Fibroblast of lung (primary cell): Measurements from ENCODE around the gene NOS1AP. TPM values are rescaled to one million over a fixed set of nuclear protein-coding genes. Genes with fewer than 3 reads are reported as not detected.

Source experiments
- DNase-seq, 2 donors: peaks; one replicate each; pipeline versions ENCODE4 v3.0.0 to v3.0.0-alpha.2; 2010; ENCODE audit warnings: low read depth in 2 of 2
- H2AFZ ChIP-seq: 2 replicates; pipeline ENCODE4 v1.5.1; 2012; ENCODE audit warnings: low read length, control low read depth, inconsistent platforms
- H3K27ac ChIP-seq: 2 replicates; pipeline ENCODE4 v1.5.1; 2011; ENCODE audit warnings: low read length, control low read depth; ENCODE audit not compliant: insufficient read depth
- H3K27me3 ChIP-seq: 2 replicates; pipeline ENCODE4 v1.5.1; 2011; ENCODE audit warnings: mild to moderate bottlenecking, low read length; ENCODE audit not compliant: control insufficient read depth, insufficient read depth
- H3K36me3 ChIP-seq: 2 replicates; pipeline ENCODE4 v1.5.1; 2011; ENCODE audit warnings: low read length; ENCODE audit not compliant: control insufficient read depth, insufficient read depth
- H3K4me1 ChIP-seq: 2 replicates; pipeline ENCODE4 v1.5.1; 2011; ENCODE audit warnings: low read length; ENCODE audit not compliant: control insufficient read depth, insufficient read depth; ENCODE audit errors: extremely low read depth
- H3K4me2 ChIP-seq: 2 replicates; pipeline ENCODE4 v1.5.1; 2011; ENCODE audit warnings: low read length, control low read depth; ENCODE audit not compliant: insufficient read depth; ENCODE audit errors: extremely low read depth
- H3K4me3 ChIP-seq, 4 experiments: fragments of 200-600 bp in 1 of 4; sonication (generic) in 1 of 4; replicated peaks in 1 of 4; 2 replicates each; pipeline ENCODE4 v1.5.1; 2011 to 2016; ENCODE audit warnings: low read length in 4 of 4, low read depth in 3 of 4, mild to moderate bottlenecking in 3 of 4, control low read depth in 2 of 4, inconsistent platforms in 1 of 4, mixed read lengths in 1 of 4; ENCODE audit not compliant: insufficient read depth in 1 of 4; ENCODE audit errors: control extremely low read depth in 1 of 4
- H3K79me2 ChIP-seq: 2 replicates; pipeline ENCODE4 v1.5.1; 2012; ENCODE audit warnings: mild to moderate bottlenecking, low read length, inconsistent platforms; ENCODE audit not compliant: control insufficient read depth, insufficient read depth
- H3K9ac ChIP-seq: 2 replicates; pipeline ENCODE4 v1.5.1; 2011; ENCODE audit warnings: mild to moderate bottlenecking, low read length, control low read depth; ENCODE audit not compliant: insufficient read depth
- H3K9me3 ChIP-seq: 2 replicates; pipeline ENCODE4 v1.5.1; 2012; ENCODE audit warnings: low read depth, low read length; ENCODE audit not compliant: control insufficient read depth, insufficient read depth
- H4K20me1 ChIP-seq: 2 replicates; pipeline ENCODE4 v1.5.1; 2011; ENCODE audit warnings: low read length; ENCODE audit not compliant: control insufficient read depth, insufficient read depth; ENCODE audit errors: extremely low read depth
- EZH2 ChIP-seq: IDR thresholded peaks from 2 replicates; pipeline ENCODE4 v1.5.1; 2012; ENCODE audit warnings: low read length, control low read depth, mild to moderate bottlenecking; ENCODE audit errors: missing control alignments
- polyA plus RNA-seq, 2 donors: library from polyadenylated mRNA; depleted of rRNA in 1 of 2; stranded (reverse) in 1 of 2; unstranded in 1 of 2; fragments of >200 nt; gene quantifications; 2 replicates each; pipeline ENCODE4 v1.2.1, GENCODE V29; 2011 to 2012; ENCODE audit warnings: missing spikeins in 1 of 2
- total RNA-seq: library from RNA; depleted of rRNA; stranded (reverse); fragments of >200 nt; gene quantifications from 2 replicates; pipeline ENCODE4 v1.2.1, GENCODE V29; 2014
- TF ChIP-seq, protein P1 (sequence below), 2 donors: IDR thresholded peaks in 1 of 2; conservative IDR thresholded peaks in 1 of 2; 1 replicate in 1 of 2; 2 replicates in 1 of 2; pipeline ENCODE4 v1.5.1; 2011 to 2012; ENCODE audit warnings: low read length in 2 of 2, control low read depth in 1 of 2, inconsistent platforms in 1 of 2, low read depth in 1 of 2, mild to moderate bottlenecking in 1 of 2

The NOS1AP gene
- total and polyA plus RNA-seq, 2 donors (not counting 1 experiment from before 2014, with no cell fraction given) = 0.14 to 0.17 TPM

GRCh38 chr1:162083273-162083672 lies 13.8 kb downstream of the NOS1AP start:
- H3K9ac ChIP-seq = no peak overlapping the region
- H3K4me1 ChIP-seq = no peaks in the 10 kb centered on the region
- no peak overlapping the region for H3K4me3 ChIP-seq
- peaks cover 9% of the 10 kb centered on the region for H3K27me3 ChIP-seq
- H2AFZ ChIP-seq = no peak overlapping the region
- no peaks in the 10 kb centered on the region for H3K9me3 ChIP-seq
- no peaks in the 10 kb centered on the region for H3K79me2 ChIP-seq
- DNase-seq = no peak
- no peak overlapping the region for H3K27ac ChIP-seq
- no peaks in the 10 kb centered on the region for H3K36me3 ChIP-seq
- no peaks in the 10 kb centered on the region for H4K20me1 ChIP-seq
- TF ChIP-seq EZH2 = no peak
- TF ChIP-seq, protein P1, sequence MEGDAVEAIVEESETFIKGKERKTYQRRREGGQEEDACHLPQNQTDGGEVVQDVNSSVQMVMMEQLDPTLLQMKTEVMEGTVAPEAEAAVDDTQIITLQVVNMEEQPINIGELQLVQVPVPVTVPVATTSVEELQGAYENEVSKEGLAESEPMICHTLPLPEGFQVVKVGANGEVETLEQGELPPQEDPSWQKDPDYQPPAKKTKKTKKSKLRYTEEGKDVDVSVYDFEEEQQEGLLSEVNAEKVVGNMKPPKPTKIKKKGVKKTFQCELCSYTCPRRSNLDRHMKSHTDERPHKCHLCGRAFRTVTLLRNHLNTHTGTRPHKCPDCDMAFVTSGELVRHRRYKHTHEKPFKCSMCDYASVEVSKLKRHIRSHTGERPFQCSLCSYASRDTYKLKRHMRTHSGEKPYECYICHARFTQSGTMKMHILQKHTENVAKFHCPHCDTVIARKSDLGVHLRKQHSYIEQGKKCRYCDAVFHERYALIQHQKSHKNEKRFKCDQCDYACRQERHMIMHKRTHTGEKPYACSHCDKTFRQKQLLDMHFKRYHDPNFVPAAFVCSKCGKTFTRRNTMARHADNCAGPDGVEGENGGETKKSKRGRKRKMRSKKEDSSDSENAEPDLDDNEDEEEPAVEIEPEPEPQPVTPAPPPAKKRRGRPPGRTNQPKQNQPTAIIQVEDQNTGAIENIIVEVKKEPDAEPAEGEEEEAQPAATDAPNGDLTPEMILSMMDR (conservative IDR thresholded peaks at IDR 0.05 in 1 of 2, IDR thresholded peaks at IDR 0.05 in 1 of 2; ENCODE audit: low read depth in 1 of 2, low read length in 2 of 2) = no peak
- no peak overlapping the region for H3K4me2 ChIP-seq

GRCh38 chr1:162085991-162086390 lies 16.5 kb downstream of the NOS1AP start:
- H2AFZ ChIP-seq = no peak overlapping the region
- H3K9ac ChIP-seq = no peak overlapping the region
- no peak for DNase-seq
- H3K4me3 ChIP-seq = no peak overlapping the region
- H3K79me2 ChIP-seq = no peaks in the 10 kb centered on the region
- no peaks in the 10 kb centered on the region for H3K4me1 ChIP-seq
- H3K36me3 ChIP-seq = no peaks in the 10 kb centered on the region
- TF ChIP-seq, protein P1 (conservative IDR thresholded peaks at IDR 0.05 in 1 of 2, IDR thresholded peaks at IDR 0.05 in 1 of 2; ENCODE audit: low read depth in 1 of 2, low read length in 2 of 2) = no peak
- TF ChIP-seq EZH2 = no peak
- H3K27me3 ChIP-seq = peaks cover 5% of the 10 kb centered on the region
- no peaks in the 10 kb centered on the region for H3K9me3 ChIP-seq
- H3K4me2 ChIP-seq = no peak overlapping the region
- no peak overlapping the region for H3K27ac ChIP-seq
- H4K20me1 ChIP-seq = no peaks in the 10 kb centered on the region

- Histone ChIP-seq H3K9ac (no peak overlapping the region), H3K36me3 (no peaks in the 10 kb centered on the region), H3K79me2 (no peaks in the 10 kb centered on the region), H3K9me3 (no peaks in the 10 kb centered on the region), H2AFZ (no peak overlapping the region), H3K4me2 (no peak overlapping the region), H3K4me1 (no peaks in the 10 kb centered on the region), H3K27ac (no peak overlapping the region), H3K27me3 (peaks cover 5% of the 10 kb centered on the region), H3K4me3 (no peak overlapping the region), H4K20me1 (no peaks in the 10 kb centered on the region)
- TF ChIP-seq, protein P1 (conservative IDR thresholded peaks at IDR 0.05 in 1 of 2, IDR thresholded peaks at IDR 0.05 in 1 of 2; ENCODE audit: low read depth in 1 of 2, low read length in 2 of 2) = no peak
- no peak for TF ChIP-seq EZH2
- peak in 1 of 2 donors; percentile 63 for DNase-seq
These were observed 17.6 kb downstream of the NOS1AP start for GRCh38 chr1:162087111-162087510.
